RWPE1 (cell line): Measurements from ENCODE around the gene SYT7.

Experiments used
- CTCF ChIA-PET: fragments of 350-600 bp; sonication (Branson Sonifier 250); formaldehyde crosslinking; extraction: SDS; loops from one replicate; lab custom pipeline; 2021; lab: Yijun Ruan, JAX
- POLR2A ChIA-PET: fragments of 400-600 bp; formaldehyde crosslinking; extraction: SDS; loops from one replicate; lab custom pipeline; 2020; ENCODE audit warnings: antibody characterized with exemption; ENCODE audit not compliant: low non-redundant PET; lab: Yijun Ruan, JAX
- DNase-seq: peaks from one replicate; pipeline ENCODE4 v3.0.0; 2012; ENCODE audit warnings: low spot score
- H3K27ac ChIP-seq: fragments of 450-650 bp; 2 replicates; pipeline ENCODE4 v1.5.1; 2017
- TF ChIP-seq, protein P1 (sequence below): fragments of 450-650 bp; conservative IDR thresholded peaks from 2 replicates; pipeline ENCODE4 v1.5.1; 2017; ENCODE audit warnings: low read depth, mild to moderate bottlenecking

Gene SYT7

DNA sequence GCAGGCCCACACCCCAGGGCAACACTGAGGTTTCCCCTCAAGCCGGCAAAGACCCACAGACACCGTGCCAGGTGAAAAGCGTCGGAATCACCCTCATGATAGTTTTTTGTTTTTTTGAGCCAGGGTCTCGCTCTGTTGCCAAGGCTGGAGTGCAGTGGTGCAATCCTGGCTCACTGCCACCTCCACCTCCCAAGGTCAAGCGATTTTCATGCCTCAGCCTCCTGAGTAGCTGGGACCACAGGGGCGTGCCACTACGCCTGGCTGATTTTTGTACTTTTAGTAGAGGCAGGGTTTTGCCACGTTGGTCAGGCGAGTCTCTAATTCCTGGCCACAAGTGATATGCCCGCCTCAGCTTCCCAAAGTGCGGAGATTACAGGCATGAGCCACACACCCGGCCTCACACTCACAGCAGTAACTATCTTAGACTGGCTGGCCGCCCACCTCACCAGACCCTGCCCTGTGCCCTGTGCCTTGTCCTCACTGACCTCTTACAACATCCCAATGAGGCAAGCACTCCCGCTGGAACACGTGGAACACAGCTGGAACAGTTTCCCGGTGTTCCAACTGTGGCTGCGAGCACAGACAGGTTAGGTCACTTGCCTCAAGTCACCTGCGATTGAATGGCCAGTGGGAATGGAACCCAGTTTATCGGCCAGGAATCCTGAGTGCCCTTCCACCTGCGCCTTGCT lies 51.2 kb downstream of the SYT7 start:
- CTCF ChIA-PET: interaction anchor here (1.8 kb wide), 1 partner anchor 13 kb away, joined by 10 read pairs; no protein-coding TSS in a partner anchor
- POLR2A ChIA-PET: no interaction called here
- TF ChIP-seq, protein P1, sequence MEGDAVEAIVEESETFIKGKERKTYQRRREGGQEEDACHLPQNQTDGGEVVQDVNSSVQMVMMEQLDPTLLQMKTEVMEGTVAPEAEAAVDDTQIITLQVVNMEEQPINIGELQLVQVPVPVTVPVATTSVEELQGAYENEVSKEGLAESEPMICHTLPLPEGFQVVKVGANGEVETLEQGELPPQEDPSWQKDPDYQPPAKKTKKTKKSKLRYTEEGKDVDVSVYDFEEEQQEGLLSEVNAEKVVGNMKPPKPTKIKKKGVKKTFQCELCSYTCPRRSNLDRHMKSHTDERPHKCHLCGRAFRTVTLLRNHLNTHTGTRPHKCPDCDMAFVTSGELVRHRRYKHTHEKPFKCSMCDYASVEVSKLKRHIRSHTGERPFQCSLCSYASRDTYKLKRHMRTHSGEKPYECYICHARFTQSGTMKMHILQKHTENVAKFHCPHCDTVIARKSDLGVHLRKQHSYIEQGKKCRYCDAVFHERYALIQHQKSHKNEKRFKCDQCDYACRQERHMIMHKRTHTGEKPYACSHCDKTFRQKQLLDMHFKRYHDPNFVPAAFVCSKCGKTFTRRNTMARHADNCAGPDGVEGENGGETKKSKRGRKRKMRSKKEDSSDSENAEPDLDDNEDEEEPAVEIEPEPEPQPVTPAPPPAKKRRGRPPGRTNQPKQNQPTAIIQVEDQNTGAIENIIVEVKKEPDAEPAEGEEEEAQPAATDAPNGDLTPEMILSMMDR: no peak
- no peak for DNase-seq
- H3K27ac ChIP-seq: peak overlapping the region; percentile 62

DNA sequence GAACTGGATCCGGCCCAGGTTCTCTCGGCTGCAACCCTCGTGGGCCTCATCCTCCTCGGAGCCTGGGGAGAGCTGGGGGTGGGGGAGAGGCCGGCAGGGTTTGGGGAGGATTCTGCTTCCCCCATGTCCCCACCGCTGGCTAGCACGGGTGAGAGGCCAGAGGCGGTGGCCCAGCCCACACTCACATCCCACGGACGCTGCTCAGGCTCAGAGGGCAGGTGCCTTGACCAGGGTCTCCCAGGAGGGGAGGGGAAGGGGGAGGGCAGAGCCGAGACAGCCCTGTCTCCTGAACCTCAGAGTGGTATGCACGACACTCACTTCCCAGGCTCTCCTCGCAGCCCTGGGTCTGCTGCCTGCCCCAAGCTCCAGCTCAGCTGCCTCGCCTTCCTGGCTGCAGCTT lies 52.8 kb downstream of the SYT7 start:
- CTCF ChIA-PET: interaction anchor here (2.7 kb wide), 1 partner anchor 11 kb away, joined by 11 read pairs; no protein-coding TSS in a partner anchor
- peak overlapping the region; percentile 62 for H3K27ac ChIP-seq
- POLR2A ChIA-PET: no interaction called here
- TF ChIP-seq, protein P1: no peak
- DNase-seq: no peak

DNA sequence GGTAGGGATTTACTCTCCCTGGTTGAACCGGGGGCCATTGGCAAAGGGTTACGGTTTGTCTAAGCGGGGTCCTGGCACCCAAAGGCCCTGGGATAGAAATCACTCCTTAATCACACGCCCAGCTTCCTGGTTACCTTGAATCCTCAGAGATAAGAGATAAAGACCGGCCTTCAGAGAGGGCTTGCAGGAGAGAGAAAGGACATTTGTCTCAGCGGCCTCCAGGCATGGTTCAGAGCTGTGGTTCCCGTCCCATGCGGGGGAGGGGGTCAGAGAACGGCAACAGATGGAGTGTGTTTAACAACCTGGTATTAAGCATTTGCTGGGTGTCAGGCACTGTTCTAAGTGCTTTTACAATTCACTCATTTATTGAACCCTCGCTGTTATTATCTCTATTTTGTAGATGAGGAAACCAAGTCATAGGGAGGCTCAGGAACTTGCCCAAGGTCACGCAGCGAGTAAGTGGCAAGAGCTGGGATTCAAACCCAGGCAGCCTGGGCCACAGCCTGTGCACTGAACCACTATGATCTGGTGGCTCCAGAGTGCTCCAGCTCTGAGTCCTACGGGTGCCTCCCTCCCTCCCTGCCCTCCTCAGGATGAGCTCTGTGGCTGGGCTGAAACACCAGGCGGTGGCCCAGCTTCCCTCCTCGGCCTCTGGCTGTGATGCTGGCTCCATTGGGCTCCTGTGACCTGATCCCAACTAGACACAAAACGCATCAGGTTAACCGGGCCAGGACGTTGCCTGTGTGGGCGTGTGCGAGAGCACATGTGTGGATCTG lies 53.7 kb downstream of the SYT7 start:
- TF ChIP-seq, protein P1: no peak
- no peak overlapping the region for H3K27ac ChIP-seq

DNA sequence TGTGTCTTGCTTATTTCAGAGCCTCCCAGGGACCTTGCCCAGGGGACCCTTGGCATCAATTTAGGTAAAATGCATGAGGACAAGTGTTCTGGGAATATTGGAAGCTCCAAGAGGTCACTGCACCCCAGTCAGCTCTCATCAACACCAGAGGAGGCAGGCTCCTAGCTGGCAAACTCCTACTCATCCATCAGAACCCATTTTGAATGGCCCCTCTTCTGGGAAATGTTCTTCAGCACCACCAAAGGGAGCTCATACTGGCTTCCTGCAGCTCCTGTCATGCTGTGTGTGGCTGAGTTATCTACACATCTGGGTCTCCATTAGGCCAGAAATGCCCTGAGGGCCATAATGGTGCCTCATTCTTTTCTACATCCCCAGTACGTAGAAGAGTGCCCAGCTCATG lies 54.6 kb downstream of the SYT7 start:
- DNase-seq: no peak
- TF ChIP-seq, protein P1: no peak
- POLR2A ChIA-PET: no interaction called here
- CTCF ChIA-PET: interaction anchor here (0.6 to 2.7 kb wide), 7 partner anchors 9 to 113 kb away, joined by 3 to 11 read pairs (median 4); no protein-coding TSS in a partner anchor
- H3K27ac ChIP-seq: no peak overlapping the region

More for the DNA sequence above, 53.7 kb downstream of the SYT7 start:
- CTCF ChIA-PET: interaction anchor here (1.0 to 2.7 kb wide), 5 partner anchors 10 to 101 kb away, joined by 3 to 11 read pairs (median 4); no protein-coding TSS in a partner anchor
- no peak for DNase-seq
- POLR2A ChIA-PET: no interaction called here

DNA sequence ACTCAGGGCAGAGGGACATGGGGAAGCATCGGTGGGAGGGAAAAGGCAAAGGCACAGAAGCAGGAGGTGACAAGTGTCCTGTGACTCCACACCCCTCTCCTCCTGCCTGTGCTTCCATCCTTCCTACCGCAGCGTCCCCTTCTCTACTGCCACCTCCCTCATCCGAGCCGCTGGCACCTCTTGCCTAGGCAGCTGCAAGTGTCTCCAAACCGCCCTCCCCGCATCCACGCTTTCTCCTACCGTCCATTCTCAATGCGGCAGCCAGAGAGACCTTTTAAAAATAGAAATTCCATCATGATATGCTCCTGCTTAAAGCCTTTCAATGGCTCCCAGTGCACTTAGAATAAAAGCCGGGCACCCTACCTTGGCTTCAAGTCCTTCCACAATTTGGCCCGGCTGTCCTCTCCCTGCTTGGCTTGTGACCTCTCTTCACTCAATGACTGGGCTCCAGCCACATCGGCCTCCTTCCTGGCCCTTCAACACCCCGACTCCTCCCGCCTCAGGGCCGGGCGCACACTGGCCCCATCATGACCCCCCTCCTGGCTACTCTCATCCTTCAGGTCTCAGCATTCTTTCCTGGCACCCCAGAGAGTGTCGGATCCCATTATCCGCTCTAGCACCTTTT lies 55.8 kb downstream of the SYT7 start:
- ChIA-PET POLR2A (no interaction called here), CTCF (interaction anchor here (0.6 to 2.7 kb wide), 2 partner anchors 8 to 53 kb away, joined by 5 to 11 read pairs; no protein-coding TSS in a partner anchor)
- H3K27ac ChIP-seq: no peak overlapping the region
- DNase-seq: no peak
- TF ChIP-seq, protein P1: no peak

DNA sequence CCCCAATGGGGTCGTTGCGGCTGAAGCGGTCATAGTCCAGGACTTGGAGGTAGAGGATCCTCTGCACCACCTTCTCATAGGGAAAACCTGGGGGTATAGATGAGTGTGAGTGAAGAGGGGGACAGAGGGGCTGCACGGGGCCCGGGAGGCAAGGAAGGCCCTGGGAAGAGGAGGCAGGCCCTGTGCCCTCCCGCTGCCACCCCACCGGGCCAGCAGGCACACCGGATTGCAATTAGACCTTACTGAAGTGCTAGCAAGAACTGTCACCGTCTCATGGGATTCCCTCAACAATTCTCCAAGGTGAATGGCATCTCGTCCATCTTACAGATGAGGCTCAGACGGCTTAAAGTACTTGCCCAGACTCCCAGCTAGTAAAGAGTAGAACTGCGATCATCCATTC lies 56.4 kb downstream of the SYT7 start:
- TF ChIP-seq, protein P1: no peak
- H3K27ac ChIP-seq: no peak overlapping the region
- DNase-seq: no peak
- CTCF ChIA-PET: no interaction called here
- POLR2A ChIA-PET: no interaction called here
